Panc1 (cell line): ENCODE results near the gene MELK. TPM values are rescaled to one million over a fixed set of nuclear protein-coding genes. Genes with fewer than 3 reads are reported as not detected.

Experiments
- ATAC-seq: fragments of 200-7000 bp; cut with Tn5 transposase; 2 replicates; pipeline ENCODE4 v1.9.1; 2020; ENCODE audit warnings: mild to moderate bottlenecking, moderate library complexity
- BruUV-seq: library from RNA; stranded (reverse); fragments of 400-500 nt; replicated peaks from 2 replicates; lab custom pipeline; 2021; lab: Mats Ljungman, UMichigan
- CTCF ChIA-PET: fragments of 300-600 bp; sonication (Branson Sonifier 250); formaldehyde crosslinking; loops from one replicate; lab custom pipeline; 2022; ENCODE audit warnings: antibody characterized with exemption; lab: Charles Lee
- POLR2A ChIA-PET: fragments of 300-600 bp; sonication (Branson Sonifier 250); formaldehyde crosslinking; loops from one replicate; lab custom pipeline; 2022; ENCODE audit warnings: antibody characterized with exemption; lab: Charles Lee
- DNase-seq: peaks from one replicate; pipeline ENCODE4 v3.0.0-alpha.2; 2010; ENCODE audit warnings: low read depth, low spot score
- H3K27ac ChIP-seq: 2 replicates; pipeline ENCODE4 v1.5.1; 2011; ENCODE audit warnings: mild to moderate bottlenecking, low read length, inconsistent platforms
- H3K27me3 ChIP-seq: fragments of 200-500 bp; sonication (Bioruptor generic); 2 replicates; pipeline ENCODE4 v1.6.0; 2014; ENCODE audit warnings: low read length, inconsistent platforms; ENCODE audit not compliant: control insufficient read depth, insufficient read depth
- H3K36me3 ChIP-seq: fragments of 200-500 bp; sonication (Bioruptor generic); 2 replicates; pipeline ENCODE4 v1.5.1; 2014; ENCODE audit warnings: inconsistent platforms, mild to moderate bottlenecking, low read length, moderate library complexity; ENCODE audit not compliant: control insufficient read depth, insufficient read depth
- H3K4me1 ChIP-seq: 2 replicates; pipeline ENCODE4 v1.5.1; 2011; ENCODE audit warnings: inconsistent platforms, mild to moderate bottlenecking, low read length, moderate library complexity; ENCODE audit not compliant: control insufficient read depth, insufficient read depth
- H3K4me3 ChIP-seq, 2 experiments: 2 replicates each; pipeline ENCODE4 v1.5.1; 2011 to 2012; ENCODE audit warnings: low read depth in 2 of 2, low read length in 2 of 2, mild to moderate bottlenecking in 2 of 2, inconsistent platforms in 1 of 2, moderate library complexity in 1 of 2
- H3K9me3 ChIP-seq: fragments of 200-500 bp; sonication (Bioruptor generic); 2 replicates; pipeline ENCODE4 v1.5.1; 2014; ENCODE audit warnings: low read depth, mild to moderate bottlenecking, inconsistent platforms, low read length, moderate library complexity; ENCODE audit not compliant: control insufficient read depth, insufficient read depth
- POLR2AphosphoS5 ChIP-seq: IDR thresholded peaks from 2 replicates; pipeline ENCODE4 v1.6.1; 2012; ENCODE audit warnings: mild to moderate bottlenecking, low read depth, low read length, moderate library complexity
- SIN3A ChIP-seq: IDR thresholded peaks from 2 replicates; pipeline ENCODE4 v1.6.1; 2012; ENCODE audit warnings: low read depth, mild to moderate bottlenecking, low read length, moderate library complexity, borderline replicate concordance; ENCODE audit not compliant: insufficient read depth
- TCF7L2 ChIP-seq: IDR thresholded peaks from 2 replicates; pipeline ENCODE4 v1.6.1; 2011; ENCODE audit warnings: mild to moderate bottlenecking, low read depth, low read length, inconsistent platforms
- in situ Hi-C: cut with HindIII; loops from 2 replicates; pipeline ENCODE4 v1.10.0; 2016; ENCODE audit warnings: low sequenced_read_pairs, low pct_unique_long_range_greater_than_20kb
- intact Hi-C: fragments of 100-400 bp; cut with micrococcal nuclease; formaldehyde crosslinking; loops from one replicate; pipeline ENCODE4 v1.10.0; 2022; ENCODE audit not compliant: unreplicated experiment
- total RNA-seq: library from RNA; stranded (reverse); gene quantifications from one replicate; pipeline ENCODE4 v1.2.1, GENCODE V29; 2021; ENCODE audit not compliant: unreplicated experiment
- TF ChIP-seq, protein P1 (sequence below), 2 experiments: IDR thresholded peaks; 2 replicates each; pipeline ENCODE4 v1.6.1; 2011 to 2012; ENCODE audit warnings: low read depth in 2 of 2, control low read depth in 1 of 2, low read length in 1 of 2, mild to moderate bottlenecking in 1 of 2, moderate library complexity in 1 of 2; ENCODE audit not compliant: insufficient read depth in 1 of 2
- TF ChIP-seq, protein P2 (sequence below): fragments of 450-650 bp; IDR thresholded peaks from 2 replicates; pipeline ENCODE4 v1.5.1; 2017; ENCODE audit warnings: mild to moderate bottlenecking

Gene MELK
- total RNA-seq, 1 experiment from 2014 or later = 112 TPM

DNA sequence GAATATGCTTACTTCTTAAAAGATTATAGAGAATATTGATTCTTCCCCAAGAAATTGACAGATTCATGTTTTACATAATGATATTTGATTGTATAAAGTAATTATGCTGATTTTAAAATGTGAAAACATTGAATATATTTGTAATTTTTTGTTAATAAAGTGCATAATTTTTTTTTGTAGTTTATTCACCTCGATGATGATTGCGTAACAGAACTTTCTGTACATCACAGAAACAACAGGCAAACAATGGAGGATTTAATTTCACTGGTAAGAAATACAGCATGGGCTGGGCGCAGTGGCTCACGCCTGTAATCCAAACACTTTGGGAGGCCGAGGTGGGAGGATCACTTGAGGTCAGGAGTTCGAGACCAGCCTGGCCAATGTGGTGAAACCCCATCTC lies 70.1 kb downstream of the MELK start:
- ChIA-PET CTCF (no interaction called here), POLR2A (no interaction called here)
- Histone ChIP-seq H3K4me3 (no peak overlapping the region), H3K4me1 (no peaks in the 10 kb centered on the region), H3K27ac (no peak overlapping the region), H3K27me3 (no peaks in the 10 kb centered on the region), H3K9me3 (no peaks in the 10 kb centered on the region), H3K36me3 (peaks cover 15% of the 10 kb centered on the region; the same call in 1 of the 2 replicates)
- DNase-seq (no peak), ATAC-seq (no peak)
- intact Hi-C loops (no loop called here), in situ Hi-C loops (no loop called here)
- no TSS peak for BruUV-seq
- TF ChIP-seq, protein P1, sequence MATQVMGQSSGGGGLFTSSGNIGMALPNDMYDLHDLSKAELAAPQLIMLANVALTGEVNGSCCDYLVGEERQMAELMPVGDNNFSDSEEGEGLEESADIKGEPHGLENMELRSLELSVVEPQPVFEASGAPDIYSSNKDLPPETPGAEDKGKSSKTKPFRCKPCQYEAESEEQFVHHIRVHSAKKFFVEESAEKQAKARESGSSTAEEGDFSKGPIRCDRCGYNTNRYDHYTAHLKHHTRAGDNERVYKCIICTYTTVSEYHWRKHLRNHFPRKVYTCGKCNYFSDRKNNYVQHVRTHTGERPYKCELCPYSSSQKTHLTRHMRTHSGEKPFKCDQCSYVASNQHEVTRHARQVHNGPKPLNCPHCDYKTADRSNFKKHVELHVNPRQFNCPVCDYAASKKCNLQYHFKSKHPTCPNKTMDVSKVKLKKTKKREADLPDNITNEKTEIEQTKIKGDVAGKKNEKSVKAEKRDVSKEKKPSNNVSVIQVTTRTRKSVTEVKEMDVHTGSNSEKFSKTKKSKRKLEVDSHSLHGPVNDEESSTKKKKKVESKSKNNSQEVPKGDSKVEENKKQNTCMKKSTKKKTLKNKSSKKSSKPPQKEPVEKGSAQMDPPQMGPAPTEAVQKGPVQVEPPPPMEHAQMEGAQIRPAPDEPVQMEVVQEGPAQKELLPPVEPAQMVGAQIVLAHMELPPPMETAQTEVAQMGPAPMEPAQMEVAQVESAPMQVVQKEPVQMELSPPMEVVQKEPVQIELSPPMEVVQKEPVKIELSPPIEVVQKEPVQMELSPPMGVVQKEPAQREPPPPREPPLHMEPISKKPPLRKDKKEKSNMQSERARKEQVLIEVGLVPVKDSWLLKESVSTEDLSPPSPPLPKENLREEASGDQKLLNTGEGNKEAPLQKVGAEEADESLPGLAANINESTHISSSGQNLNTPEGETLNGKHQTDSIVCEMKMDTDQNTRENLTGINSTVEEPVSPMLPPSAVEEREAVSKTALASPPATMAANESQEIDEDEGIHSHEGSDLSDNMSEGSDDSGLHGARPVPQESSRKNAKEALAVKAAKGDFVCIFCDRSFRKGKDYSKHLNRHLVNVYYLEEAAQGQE (IDR thresholded peaks at IDR 0.05; ENCODE audit: insufficient read depth in 1 of 2, low read depth in 2 of 2, low read length in 1 of 2) = no peak

- Histone ChIP-seq H3K27ac (no peak overlapping the region), H3K9me3 (no peaks in the 10 kb centered on the region), H3K4me1 (no peaks in the 10 kb centered on the region), H3K27me3 (no peaks in the 10 kb centered on the region), H3K36me3 (peaks cover 28% of the 10 kb centered on the region; the same call in 1 of the 2 replicates), H3K4me3 (no peak overlapping the region)
- no peak for ATAC-seq
- in situ Hi-C loops (no loop called here), intact Hi-C loops (no loop called here)
- no TSS peak for BruUV-seq
- POLR2A ChIA-PET = no interaction called here
- TF ChIP-seq SIN3A = no peak
- TF ChIP-seq, protein P2, sequence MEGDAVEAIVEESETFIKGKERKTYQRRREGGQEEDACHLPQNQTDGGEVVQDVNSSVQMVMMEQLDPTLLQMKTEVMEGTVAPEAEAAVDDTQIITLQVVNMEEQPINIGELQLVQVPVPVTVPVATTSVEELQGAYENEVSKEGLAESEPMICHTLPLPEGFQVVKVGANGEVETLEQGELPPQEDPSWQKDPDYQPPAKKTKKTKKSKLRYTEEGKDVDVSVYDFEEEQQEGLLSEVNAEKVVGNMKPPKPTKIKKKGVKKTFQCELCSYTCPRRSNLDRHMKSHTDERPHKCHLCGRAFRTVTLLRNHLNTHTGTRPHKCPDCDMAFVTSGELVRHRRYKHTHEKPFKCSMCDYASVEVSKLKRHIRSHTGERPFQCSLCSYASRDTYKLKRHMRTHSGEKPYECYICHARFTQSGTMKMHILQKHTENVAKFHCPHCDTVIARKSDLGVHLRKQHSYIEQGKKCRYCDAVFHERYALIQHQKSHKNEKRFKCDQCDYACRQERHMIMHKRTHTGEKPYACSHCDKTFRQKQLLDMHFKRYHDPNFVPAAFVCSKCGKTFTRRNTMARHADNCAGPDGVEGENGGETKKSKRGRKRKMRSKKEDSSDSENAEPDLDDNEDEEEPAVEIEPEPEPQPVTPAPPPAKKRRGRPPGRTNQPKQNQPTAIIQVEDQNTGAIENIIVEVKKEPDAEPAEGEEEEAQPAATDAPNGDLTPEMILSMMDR = no peak
- CTCF ChIA-PET = no interaction called here
- DNase-seq = no peak
These were observed 84.1 kb downstream of the MELK start for GRCh38 chr9:36656842-36657241.

- no TSS peak for BruUV-seq
- in situ Hi-C loops = no loop called here
- no peak for ATAC-seq
These were observed 86.8 kb downstream of the MELK start for GRCh38 chr9:36659500-36659899.

More at GRCh38 chr9:36659500-36659899, 86.8 kb downstream of the MELK start:
- POLR2A ChIA-PET = no interaction called here
- CTCF ChIA-PET = no interaction called here
- no peaks in the 10 kb centered on the region for H3K9me3 ChIP-seq
- intact Hi-C loops = no loop called here
- no peaks in the 10 kb centered on the region for H3K4me1 ChIP-seq
- TF ChIP-seq, protein P1 (IDR thresholded peaks at IDR 0.05; ENCODE audit: insufficient read depth in 1 of 2, low read depth in 2 of 2, low read length in 1 of 2) = no peak
- no peak for TF ChIP-seq POLR2AphosphoS5
- TF ChIP-seq SIN3A = no peak
- TF ChIP-seq TCF7L2 = no peak
- TF ChIP-seq, protein P2 = no peak
- peaks cover 19% of the 10 kb centered on the region; the same call in 1 of the 2 replicates for H3K36me3 ChIP-seq
- no peak overlapping the region for H3K4me3 ChIP-seq
- no peak for DNase-seq
- no peaks in the 10 kb centered on the region for H3K27me3 ChIP-seq
- no peak overlapping the region for H3K27ac ChIP-seq
